ENCODE measurements around the gene ATP2B3. TPM values are rescaled to one million over a fixed set of nuclear protein-coding genes. Genes with fewer than 3 reads are reported as not detected.

ATP2B3 gene
- total and polyA plus RNA-seq, 2 of the 4 experiments (the other 2 are of a cell fraction), result under 0.01 to 0.03 TPM

- H2AK5ac ChIP-seq (ENCODE audit: low read depth, low read length), result no peak overlapping the region
- ChIA-PET CTCF (no interaction called here), POLR2A (ENCODE audit: unreplicated experiment) (no interaction called here)
- no peak overlapping the region for H2BK20ac ChIP-seq (ENCODE audit: low read depth, low read length)
- no peak overlapping the region for H3K14ac ChIP-seq (replicated peaks; ENCODE audit: low read depth, low read length)
- no peaks in the 10 kb centered on the region for H3K9me1 ChIP-seq (ENCODE audit: insufficient read depth, low read length)
- BruUV-seq (replicated peaks), result no TSS peak
- in situ Hi-C loops (cut with MboI; ENCODE audit: low sequenced_read_pairs) (no loop called here), dilution Hi-C loops (cut with HindIII; ENCODE audit: low sequenced_read_pairs, unreplicated experiment) (no loop called here), intact Hi-C loops (cut with micrococcal nuclease) (no loop called here)
- no peaks in the 10 kb centered on the region for H3K9me3 ChIP-seq (ENCODE audit: control insufficient read depth, insufficient read depth, low read length)
- H4K5ac ChIP-seq (ENCODE audit: low read depth, low read length), result no peak overlapping the region
- H3K36me3 ChIP-seq (ENCODE audit: control insufficient read depth, insufficient read depth, low read length), result no peaks in the 10 kb centered on the region
- H3K18ac ChIP-seq (ENCODE audit: low read depth, low read length), result no peak overlapping the region
- H3K4ac ChIP-seq (ENCODE audit: low read depth, low read length), result no peak overlapping the region
- H3K27me3 ChIP-seq (ENCODE audit: control insufficient read depth, insufficient read depth, low read length), result peaks cover 5% of the 10 kb centered on the region; the same call in 1 of the 2 replicates
- H4K91ac ChIP-seq (ENCODE audit: insufficient read depth, low read depth, low read length), result no peak overlapping the region
- H4K8ac ChIP-seq (ENCODE audit: low read depth in 2 of 2, low read length in 2 of 2), result no peak overlapping the region
- H2BK120ac ChIP-seq (ENCODE audit: low read depth, low read length), result no peak overlapping the region
- no peaks in the 10 kb centered on the region for H3K79me1 ChIP-seq (ENCODE audit: low read depth in 1 of 2, low read length in 2 of 2)
- H4K20me1 ChIP-seq (ENCODE audit: insufficient read depth, low read length), result no peaks in the 10 kb centered on the region
- DNase-seq, result no peak
- H3K27ac ChIP-seq (ENCODE audit: insufficient read depth, low read length), result no peak overlapping the region
- H2BK15ac ChIP-seq (ENCODE audit: low read depth, low read length), result no peak overlapping the region
- H3K56ac ChIP-seq (ENCODE audit: extremely low read depth, insufficient read depth, low read length), result no peak overlapping the region
- no peak overlapping the region for H3K9ac ChIP-seq (ENCODE audit: low read depth, low read length)
- no peak overlapping the region for H3K23ac ChIP-seq (ENCODE audit: low read depth, low read length)
- 20% methylated on average over 1 of the region's 8 CpGs; no CpG with 5 or more reads in 1 of the 2 experiments for WGBS, 2 experiments (ENCODE audit: extremely low coverage in 2 of 2, insufficient read length in 1 of 2)
- no peaks in the 10 kb centered on the region for H3K4me1 ChIP-seq (ENCODE audit: control insufficient read depth, insufficient read depth, low read length)
- H2AFZ ChIP-seq (replicated peaks; ENCODE audit: low read length, poor library complexity), result no peak overlapping the region
- no peak for ATAC-seq (ENCODE audit: low read depth)
- H3K4me3 ChIP-seq (ENCODE audit: insufficient read depth, low read depth, low read length), result no peak overlapping the region
- no peak overlapping the region for H2AK9ac ChIP-seq (replicated peaks; ENCODE audit: low read depth, low read length, poor library complexity)
- TF ChIP-seq MXI1 (IDR thresholded peaks at IDR 0.05; ENCODE audit: borderline replicate concordance, low read depth, low read length) (no peak), CHD1 (IDR thresholded peaks at IDR 0.05; ENCODE audit: low read depth, low read length) (no peak), NFE2L2 (IDR thresholded peaks at IDR 0.05; ENCODE audit: low read depth, low read length) (no peak), RCOR1 (IDR thresholded peaks at IDR 0.05; ENCODE audit: insufficient replicate concordance, low read length) (no peak), POLR2A (IDR thresholded peaks at IDR 0.05; ENCODE audit: low read depth, low read length) (no peak), CEBPB (IDR thresholded peaks at IDR 0.05; ENCODE audit: low read depth, low read length) (no peak), CTCF (conservative IDR thresholded peaks at IDR 0.05; ENCODE audit: low read depth, low read length) (no peak), MAZ (IDR thresholded peaks at IDR 0.05; ENCODE audit: borderline replicate concordance, low read depth, low read length) (no peak), SMC3 (IDR thresholded peaks at IDR 0.05; ENCODE audit: low read depth, low read length) (no peak), RAD21 (IDR thresholded peaks at IDR 0.05; ENCODE audit: low read length) (no peak), USF2 (IDR thresholded peaks at IDR 0.05; ENCODE audit: low read depth, low read length) (no peak), BHLHE40 (IDR thresholded peaks at IDR 0.05; ENCODE audit: low read depth, low read length) (no peak)
- H2BK5ac ChIP-seq (ENCODE audit: low read depth, low read length, poor library complexity, severe bottlenecking), result no peak overlapping the region
- H3K4me2 ChIP-seq (ENCODE audit: low read depth, low read length), result no peak overlapping the region
Observed at GRCh38 chrX:153544727-153545126, 27.3 kb downstream of the ATP2B3 start.
